Fibroblast of lung (primary cell): ENCODE measurements around the gene PLEKHH3. TPM values are rescaled to one million over a fixed set of nuclear protein-coding genes. Genes with fewer than 3 reads are reported as not detected.

Experiments used
- DNase-seq, 2 donors: peaks; one replicate each; pipeline versions ENCODE4 v3.0.0 to v3.0.0-alpha.2; 2010; ENCODE audit warnings: low read depth in 2 of 2
- H2AFZ ChIP-seq: 2 replicates; pipeline ENCODE4 v1.5.1; 2012; ENCODE audit warnings: low read length, control low read depth, inconsistent platforms
- H3K27ac ChIP-seq: 2 replicates; pipeline ENCODE4 v1.5.1; 2011; ENCODE audit warnings: low read length, control low read depth; ENCODE audit not compliant: insufficient read depth
- H3K27me3 ChIP-seq: 2 replicates; pipeline ENCODE4 v1.5.1; 2011; ENCODE audit warnings: mild to moderate bottlenecking, low read length; ENCODE audit not compliant: control insufficient read depth, insufficient read depth
- H3K36me3 ChIP-seq: 2 replicates; pipeline ENCODE4 v1.5.1; 2011; ENCODE audit warnings: low read length; ENCODE audit not compliant: control insufficient read depth, insufficient read depth
- H3K4me1 ChIP-seq: 2 replicates; pipeline ENCODE4 v1.5.1; 2011; ENCODE audit warnings: low read length; ENCODE audit not compliant: control insufficient read depth, insufficient read depth; ENCODE audit errors: extremely low read depth
- H3K4me2 ChIP-seq: 2 replicates; pipeline ENCODE4 v1.5.1; 2011; ENCODE audit warnings: low read length, control low read depth; ENCODE audit not compliant: insufficient read depth; ENCODE audit errors: extremely low read depth
- H3K4me3 ChIP-seq, 4 experiments: fragments of 200-600 bp in 1 of 4; sonication (generic) in 1 of 4; replicated peaks in 1 of 4; 2 replicates each; pipeline ENCODE4 v1.5.1; 2011 to 2016; ENCODE audit warnings: low read length in 4 of 4, low read depth in 3 of 4, mild to moderate bottlenecking in 3 of 4, control low read depth in 2 of 4, inconsistent platforms in 1 of 4, mixed read lengths in 1 of 4; ENCODE audit not compliant: insufficient read depth in 1 of 4; ENCODE audit errors: control extremely low read depth in 1 of 4
- H3K79me2 ChIP-seq: 2 replicates; pipeline ENCODE4 v1.5.1; 2012; ENCODE audit warnings: mild to moderate bottlenecking, low read length, inconsistent platforms; ENCODE audit not compliant: control insufficient read depth, insufficient read depth
- H3K9ac ChIP-seq: 2 replicates; pipeline ENCODE4 v1.5.1; 2011; ENCODE audit warnings: mild to moderate bottlenecking, low read length, control low read depth; ENCODE audit not compliant: insufficient read depth
- H3K9me3 ChIP-seq: 2 replicates; pipeline ENCODE4 v1.5.1; 2012; ENCODE audit warnings: low read depth, low read length; ENCODE audit not compliant: control insufficient read depth, insufficient read depth
- H4K20me1 ChIP-seq: 2 replicates; pipeline ENCODE4 v1.5.1; 2011; ENCODE audit warnings: low read length; ENCODE audit not compliant: control insufficient read depth, insufficient read depth; ENCODE audit errors: extremely low read depth
- CTCF ChIP-seq, 2 donors: IDR thresholded peaks in 1 of 2; conservative IDR thresholded peaks in 1 of 2; 1 replicate in 1 of 2; 2 replicates in 1 of 2; pipeline ENCODE4 v1.5.1; 2011 to 2012; ENCODE audit warnings: low read length in 2 of 2, control low read depth in 1 of 2, inconsistent platforms in 1 of 2, low read depth in 1 of 2, mild to moderate bottlenecking in 1 of 2
- EZH2 ChIP-seq: IDR thresholded peaks from 2 replicates; pipeline ENCODE4 v1.5.1; 2012; ENCODE audit warnings: low read length, control low read depth, mild to moderate bottlenecking; ENCODE audit errors: missing control alignments
- polyA plus RNA-seq, 2 donors: library from polyadenylated mRNA; depleted of rRNA in 1 of 2; stranded (reverse) in 1 of 2; unstranded in 1 of 2; fragments of >200 nt; gene quantifications; 2 replicates each; pipeline ENCODE4 v1.2.1, GENCODE V29; 2011 to 2012; ENCODE audit warnings: missing spikeins in 1 of 2
- total RNA-seq: library from RNA; depleted of rRNA; stranded (reverse); fragments of >200 nt; gene quantifications from 2 replicates; pipeline ENCODE4 v1.2.1, GENCODE V29; 2014

The PLEKHH3 gene
- total and polyA plus RNA-seq, 2 donors (not counting 1 experiment from before 2014, with no cell fraction given) = 2.3 to 24.6 TPM

- Histone ChIP-seq H3K27ac (peak overlapping the region; percentile 76), H3K9ac (peak overlapping the region; percentile 58)
- DNase-seq = peak; percentile 53 to 70
Observed at GRCh38 chr17:42682722-42683403, 6.1 kb upstream of the PLEKHH3 start.

DNA sequence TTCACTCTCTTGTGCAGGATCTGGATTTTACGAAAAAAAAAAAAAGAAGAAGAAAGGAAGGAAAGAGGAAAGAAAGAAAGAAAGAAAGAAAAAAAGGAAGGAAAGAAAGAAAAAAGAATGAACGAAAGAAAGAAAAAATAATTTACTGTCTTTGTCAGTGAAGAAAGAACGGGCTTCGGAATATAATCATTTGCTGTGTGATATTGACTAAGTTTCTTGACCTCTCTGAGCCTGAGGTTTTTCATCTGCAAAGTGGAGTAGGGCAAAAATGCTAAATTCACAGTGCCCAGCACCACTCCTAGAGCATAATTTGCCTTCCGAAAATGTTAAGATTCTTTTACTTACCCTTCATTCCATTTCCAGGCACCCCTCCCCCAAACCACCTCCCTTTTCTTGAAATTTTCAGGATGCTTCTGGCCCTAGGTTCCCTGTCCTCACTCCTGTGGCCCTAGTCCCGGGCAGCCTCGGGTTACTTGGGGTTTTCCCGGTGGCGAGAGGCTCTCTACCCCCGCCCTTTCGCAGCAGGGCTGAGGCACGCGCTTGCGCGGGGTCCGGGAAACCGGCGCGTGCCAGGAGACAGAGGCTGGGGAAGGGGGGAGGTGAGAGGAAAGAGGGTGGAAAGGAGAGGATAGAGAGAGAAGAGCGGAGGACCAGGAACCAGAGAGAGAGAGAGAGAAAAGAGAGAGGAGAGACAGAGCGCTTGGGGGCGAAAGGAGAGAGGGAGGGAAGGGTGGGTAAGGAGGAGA, 5.4 kb upstream of the PLEKHH3 start, which contains the start of gene CNTNAP1:
Gene CNTNAP1, plus strand, starts transcription at position 556 of the 746 bp plus-strand sequence. CDS start 299 bp downstream, outside the sequence.
- Histone ChIP-seq H3K27ac (peak within 1 kb of the TSS; percentile 76), H3K4me1 (peaks cover 40% of the 10 kb centered on the region), H3K4me2 (peak within 1 kb of the TSS; percentile 88), H2AFZ (peak within 1 kb of the TSS; percentile 73), H3K4me3 (peak within 1 kb of the TSS; percentile 62 to 88 (median 78)), H4K20me1 (no peaks in the 10 kb centered on the region), H3K79me2 (peaks cover 4% of the 10 kb centered on the region), H3K9me3 (no peaks in the 10 kb centered on the region), H3K36me3 (peaks cover 11% of the 10 kb centered on the region), H3K9ac (peak within 1 kb of the TSS; percentile 58), H3K27me3 (no peaks in the 10 kb centered on the region)
- no peak for TF ChIP-seq CTCF (conservative IDR thresholded peaks at IDR 0.05 in 1 of 2, IDR thresholded peaks at IDR 0.05 in 1 of 2; ENCODE audit: low read depth in 1 of 2, low read length in 2 of 2)
- no peak for TF ChIP-seq EZH2
- DNase-seq = peak; percentile 69 to 71

More at GRCh38 chr17:42682722-42683403, 6.1 kb upstream of the PLEKHH3 start:
- Histone ChIP-seq H3K27me3 (no peaks in the 10 kb centered on the region), H3K36me3 (peaks cover 14% of the 10 kb centered on the region), H3K4me2 (peak overlapping the region; percentile 88), H3K4me3 (peak overlapping the region; percentile 62 to 88 (median 78)), H3K4me1 (peaks cover 33% of the 10 kb centered on the region), H3K9me3 (no peaks in the 10 kb centered on the region), H4K20me1 (no peaks in the 10 kb centered on the region), H2AFZ (peak overlapping the region; percentile 73), H3K79me2 (peaks cover 4% of the 10 kb centered on the region)
- TF ChIP-seq CTCF (conservative IDR thresholded peaks at IDR 0.05 in 1 of 2, IDR thresholded peaks at IDR 0.05 in 1 of 2; ENCODE audit: low read depth in 1 of 2, low read length in 2 of 2) (no peak), EZH2 (no peak)

DNA sequence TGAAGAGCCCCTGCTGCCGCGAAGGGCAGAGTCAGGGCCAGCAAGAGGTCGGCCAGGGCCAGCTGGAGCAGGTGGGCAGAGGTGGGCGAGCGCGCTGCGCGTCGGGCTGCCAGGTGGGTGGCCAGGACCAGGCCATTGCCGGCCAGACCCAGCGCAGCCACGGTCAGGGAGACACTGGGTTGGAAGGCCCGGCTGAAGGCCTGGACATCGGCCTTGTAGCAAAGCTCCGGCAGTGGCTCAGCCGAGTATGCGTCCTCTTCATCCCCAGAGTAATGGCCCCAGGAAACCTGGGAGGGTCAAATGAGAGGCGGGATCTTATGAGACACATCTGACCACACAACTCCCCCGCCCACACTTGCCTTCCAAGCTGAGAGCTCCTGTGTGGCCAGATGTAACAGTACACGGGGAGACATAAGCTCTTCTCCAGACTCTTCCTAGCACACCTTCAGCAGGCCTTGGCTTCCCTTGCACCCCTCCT, 3.6 kb upstream of the PLEKHH3 start:
- Histone ChIP-seq H3K9ac (peak overlapping the region; percentile 56), H3K4me1 (peaks cover 41% of the 10 kb centered on the region), H3K36me3 (peaks cover 6% of the 10 kb centered on the region), H3K27me3 (no peaks in the 10 kb centered on the region), H3K27ac (peak overlapping the region; percentile 86), H2AFZ (peak overlapping the region; percentile 94), H4K20me1 (no peaks in the 10 kb centered on the region), H3K4me2 (peak overlapping the region; percentile 90), H3K79me2 (peaks cover 17% of the 10 kb centered on the region), H3K9me3 (no peaks in the 10 kb centered on the region), H3K4me3 (peak overlapping the region in 2 of 4 experiments; percentile 24 to 42)
- peak in 1 of 2 donors; percentile 49 for DNase-seq
- TF ChIP-seq EZH2 (no peak), CTCF (conservative IDR thresholded peaks at IDR 0.05 in 1 of 2, IDR thresholded peaks at IDR 0.05 in 1 of 2; ENCODE audit: low read depth in 1 of 2, low read length in 2 of 2) (no peak)
